Loucy (cell line): Measurements from ENCODE around the gene KITLG.

ENCODE experiments used
- H2AFZ ChIP-seq: fragments of 200-600 bp; sonication (generic); 2 replicates; pipeline ENCODE4 v1.6.0; 2016; ENCODE audit warnings: antibody characterized with exemption, mild to moderate bottlenecking, low read length, moderate library complexity
- H3F3A ChIP-seq: fragments of 200-600 bp; 2 replicates; pipeline ENCODE4 v1.6.0; 2016; ENCODE audit warnings: antibody characterized with exemption, low read depth, mild to moderate bottlenecking
- H3K27me3 ChIP-seq: fragments of 200-600 bp; sonication (generic); 2 replicates; pipeline ENCODE4 v1.6.1; 2014; ENCODE audit warnings: low read length, mild to moderate bottlenecking; ENCODE audit not compliant: insufficient read depth, poor library complexity, severe bottlenecking
- H3K36me3 ChIP-seq: fragments of 200-600 bp; sonication (generic); 2 replicates; pipeline ENCODE4 v1.6.1; 2016; ENCODE audit warnings: low read length; ENCODE audit not compliant: insufficient read depth
- H3K4me1 ChIP-seq: fragments of 200-600 bp; sonication (generic); 2 replicates; pipeline ENCODE4 v1.5.1; 2014; ENCODE audit warnings: low read length, mild to moderate bottlenecking; ENCODE audit not compliant: insufficient read depth, poor library complexity, severe bottlenecking
- H3K4me2 ChIP-seq: fragments of 200-600 bp; sonication (generic); 2 replicates; pipeline ENCODE4 v1.6.0; 2014; ENCODE audit warnings: antibody characterized with exemption, low read length, low read depth, mild to moderate bottlenecking; ENCODE audit not compliant: poor library complexity, severe bottlenecking
- H3K4me3 ChIP-seq: fragments of 200-600 bp; sonication (generic); 2 replicates; pipeline ENCODE4 v1.5.1; 2014; ENCODE audit warnings: low read length, mild to moderate bottlenecking, mixed read lengths; ENCODE audit not compliant: poor library complexity, severe bottlenecking
- H3K79me2 ChIP-seq: fragments of 200-600 bp; sonication (generic); 2 replicates; pipeline ENCODE4 v1.6.1; 2014; ENCODE audit warnings: low read length; ENCODE audit not compliant: insufficient read depth
- H3K9ac ChIP-seq: fragments of 200-600 bp; sonication (generic); 2 replicates; pipeline ENCODE4 v1.6.0; 2014; ENCODE audit warnings: mild to moderate bottlenecking, low read depth, low read length, moderate library complexity; ENCODE audit not compliant: poor library complexity, severe bottlenecking
- H3K9me2 ChIP-seq: fragments of 200-600 bp; sonication (generic); replicated peaks from 2 replicates; pipeline ENCODE4 v1.6.1; 2016; ENCODE audit warnings: low read depth, low read length, mixed read lengths
- H3K9me3 ChIP-seq: fragments of 200-600 bp; sonication (generic); 2 replicates; pipeline ENCODE4 v1.6.1; 2014; ENCODE audit warnings: mild to moderate bottlenecking, antibody characterized with exemption, low read length, low read depth; ENCODE audit not compliant: insufficient read depth
- H4K20me1 ChIP-seq: fragments of 200-600 bp; sonication (generic); 2 replicates; pipeline ENCODE4 v1.6.0; 2014; ENCODE audit warnings: antibody characterized with exemption, low read length, mild to moderate bottlenecking; ENCODE audit not compliant: insufficient read depth, poor library complexity, severe bottlenecking
- CTCF ChIP-seq: fragments of 200-600 bp; sonication (generic); conservative IDR thresholded peaks from 2 replicates; pipeline ENCODE4 v1.5.1; 2014; ENCODE audit warnings: mild to moderate bottlenecking, antibody characterized with exemption, low read length
- EZH2phosphoT487 ChIP-seq: fragments of 200-600 bp; IDR thresholded peaks from 2 replicates; pipeline ENCODE4 v1.6.1; 2018; ENCODE audit warnings: antibody characterized with exemption, mild to moderate bottlenecking, moderate library complexity, borderline replicate concordance

KITLG gene

DNA sequence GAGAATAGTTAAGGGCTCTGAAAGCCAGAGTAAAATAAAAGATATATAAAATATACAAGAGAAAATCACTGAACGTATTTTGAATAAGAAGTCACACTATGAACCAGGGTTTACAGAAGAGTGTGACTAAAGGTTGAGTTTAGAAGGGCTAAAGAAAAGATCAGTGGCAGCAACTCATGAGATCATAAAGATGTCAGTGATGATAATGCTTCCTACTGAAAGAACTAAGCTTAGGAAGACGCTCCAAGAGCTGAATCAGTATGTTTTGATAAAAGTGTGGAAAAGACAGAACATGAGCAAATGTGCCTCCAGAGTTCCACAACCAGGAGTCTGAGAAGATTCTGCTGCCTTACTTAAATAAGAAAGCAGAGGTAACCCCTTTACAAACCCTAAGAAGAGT, 74.6 kb downstream of the KITLG start:
- no peaks in the 10 kb centered on the region for H3K4me1 ChIP-seq
- no peaks in the 10 kb centered on the region for H3K79me2 ChIP-seq
- H3K4me3 ChIP-seq, result no peak overlapping the region
- no peak overlapping the region for H3K9ac ChIP-seq
- TF ChIP-seq EZH2phosphoT487 (no peak), CTCF (no peak)
- no peaks in the 10 kb centered on the region for H3F3A ChIP-seq
- H3K9me2 ChIP-seq, result no peaks in the 10 kb centered on the region
- no peak overlapping the region for H2AFZ ChIP-seq
- H4K20me1 ChIP-seq, result no peaks in the 10 kb centered on the region
- no peak overlapping the region for H3K4me2 ChIP-seq
- no peaks in the 10 kb centered on the region for H3K9me3 ChIP-seq
- no peaks in the 10 kb centered on the region for H3K27me3 ChIP-seq
- no peaks in the 10 kb centered on the region for H3K36me3 ChIP-seq

- Histone ChIP-seq H3K79me2 (no peaks in the 10 kb centered on the region), H3F3A (no peaks in the 10 kb centered on the region), H3K4me1 (no peaks in the 10 kb centered on the region), H3K9me3 (no peaks in the 10 kb centered on the region), H3K4me3 (no peak overlapping the region), H3K27me3 (no peaks in the 10 kb centered on the region), H3K9ac (no peak overlapping the region), H3K9me2 (no peaks in the 10 kb centered on the region), H3K4me2 (no peak overlapping the region), H3K36me3 (no peaks in the 10 kb centered on the region), H4K20me1 (no peaks in the 10 kb centered on the region), H2AFZ (no peak overlapping the region)
- TF ChIP-seq EZH2phosphoT487 (no peak), CTCF (no peak)
These were observed 77.0 kb downstream of the KITLG start for GRCh38 chr12:88503281-88503703.

- no peak overlapping the region for H2AFZ ChIP-seq
- no peak overlapping the region for H3K4me2 ChIP-seq
- no peaks in the 10 kb centered on the region for H3K9me3 ChIP-seq
- no peaks in the 10 kb centered on the region for H3K36me3 ChIP-seq
- H3F3A ChIP-seq, result no peaks in the 10 kb centered on the region
- no peaks in the 10 kb centered on the region for H3K27me3 ChIP-seq
- H3K79me2 ChIP-seq, result no peaks in the 10 kb centered on the region
- no peak overlapping the region for H3K9ac ChIP-seq
- TF ChIP-seq EZH2phosphoT487 (no peak), CTCF (no peak)
- H4K20me1 ChIP-seq, result no peaks in the 10 kb centered on the region
- H3K4me3 ChIP-seq, result no peak overlapping the region
- no peaks in the 10 kb centered on the region for H3K9me2 ChIP-seq
- H3K4me1 ChIP-seq, result no peaks in the 10 kb centered on the region
These were observed 78.0 kb downstream of the KITLG start for GRCh38 chr12:88501972-88502938.
